IMR-90 (cell line): ENCODE results near the gene PXK. TPM values are rescaled to one million over a fixed set of nuclear protein-coding genes. Genes with fewer than 3 reads are reported as not detected.

Experiments
- ATAC-seq: fragments of 200-7000 bp; cut with Tn5 transposase; 2 replicates; pipeline ENCODE4 v1.9.1; 2020; ENCODE audit warnings: low read depth, mild to moderate bottlenecking, moderate library complexity
- BruUV-seq: library from RNA; stranded (reverse); fragments of 400-500 nt; replicated peaks from 2 replicates; lab custom pipeline; 2021; lab: Mats Ljungman, UMichigan
- CTCF ChIA-PET: fragments of 300-600 bp; formaldehyde crosslinking; extraction: SDS; loops from one replicate; lab custom pipeline; 2021; ENCODE audit warnings: antibody characterized with exemption; lab: Yijun Ruan, JAX
- POLR2A ChIA-PET: fragments of 300-600 bp; sonication (Branson Sonifier 250); formaldehyde crosslinking; loops from one replicate; lab custom pipeline; 2022; ENCODE audit warnings: antibody characterized with exemption; ENCODE audit not compliant: unreplicated experiment; lab: Charles Lee
- DNase-seq: peaks from one replicate; pipeline ENCODE4 v3.0.0; 2013
- H2AFZ ChIP-seq: replicated peaks from 2 replicates; pipeline ENCODE3; 2013; ENCODE audit warnings: low read length, mild to moderate bottlenecking; ENCODE audit not compliant: poor library complexity
- H2AK5ac ChIP-seq: 2 replicates; pipeline ENCODE4 v1.6.1; 2013; ENCODE audit warnings: low read depth, low read length, inconsistent platforms
- H2AK9ac ChIP-seq: replicated peaks from 2 replicates; pipeline ENCODE3; 2013; ENCODE audit warnings: mild to moderate bottlenecking, low read depth, low read length, moderate library complexity; ENCODE audit not compliant: poor library complexity
- H2BK120ac ChIP-seq: 2 replicates; pipeline ENCODE4 v1.6.1; 2013; ENCODE audit warnings: low read depth, low read length, inconsistent platforms
- H2BK15ac ChIP-seq: 3 replicates; pipeline ENCODE4 v1.6.1; 2013; ENCODE audit warnings: low read depth, low read length, inconsistent platforms
- H2BK20ac ChIP-seq: 2 replicates; pipeline ENCODE4 v1.6.1; 2013; ENCODE audit warnings: low read depth, mild to moderate bottlenecking, inconsistent platforms, low read length, moderate library complexity
- H2BK5ac ChIP-seq: 2 replicates; pipeline ENCODE4 v1.6.1; 2013; ENCODE audit warnings: mild to moderate bottlenecking, low read depth, low read length, inconsistent platforms; ENCODE audit not compliant: poor library complexity, severe bottlenecking
- H3K14ac ChIP-seq: replicated peaks from 2 replicates; pipeline ENCODE4 v1.6.1; 2013; ENCODE audit warnings: low read depth, low read length, inconsistent platforms
- H3K18ac ChIP-seq: 2 replicates; pipeline ENCODE4 v1.6.1; 2013; ENCODE audit warnings: low read depth, low read length, control low read depth
- H3K23ac ChIP-seq: 2 replicates; pipeline ENCODE4 v1.6.1; 2013; ENCODE audit warnings: low read depth, low read length, inconsistent platforms
- H3K27ac ChIP-seq: 2 replicates; pipeline ENCODE4 v1.5.1; 2013; ENCODE audit warnings: mild to moderate bottlenecking, control low read depth, low read length; ENCODE audit not compliant: insufficient read depth
- H3K27me3 ChIP-seq: 2 replicates; pipeline ENCODE4 v1.6.1; 2013; ENCODE audit warnings: low read length; ENCODE audit not compliant: control insufficient read depth, insufficient read depth
- H3K36me3 ChIP-seq: 2 replicates; pipeline ENCODE4 v1.6.1; 2013; ENCODE audit warnings: low read length, mixed read lengths; ENCODE audit not compliant: control insufficient read depth, insufficient read depth
- H3K4ac ChIP-seq: 2 replicates; pipeline ENCODE4 v1.6.1; 2013; ENCODE audit warnings: low read depth, low read length, inconsistent platforms
- H3K4me1 ChIP-seq: 2 replicates; pipeline ENCODE4 v1.6.1; 2013; ENCODE audit warnings: low read length, mixed read lengths; ENCODE audit not compliant: control insufficient read depth, insufficient read depth
- H3K4me2 ChIP-seq: 2 replicates; pipeline ENCODE4 v1.6.1; 2013; ENCODE audit warnings: low read depth, mild to moderate bottlenecking, control low read depth, low read length, moderate library complexity
- H3K4me3 ChIP-seq: 2 replicates; pipeline ENCODE4 v1.5.1; 2013; ENCODE audit warnings: low read depth, mild to moderate bottlenecking, control low read depth, low read length, moderate library complexity; ENCODE audit not compliant: insufficient read depth
- H3K56ac ChIP-seq: 2 replicates; pipeline ENCODE4 v1.6.1; 2013; ENCODE audit warnings: low read length, inconsistent platforms; ENCODE audit not compliant: insufficient read depth; ENCODE audit errors: extremely low read depth
- H3K79me1 ChIP-seq, 2 experiments: 2 replicates each; pipeline ENCODE4 v1.6.1; 2013; ENCODE audit warnings: low read length in 2 of 2, inconsistent platforms in 1 of 2, low read depth in 1 of 2
- H3K9ac ChIP-seq: 2 replicates; pipeline ENCODE4 v1.6.1; 2013; ENCODE audit warnings: low read depth, low read length, control low read depth
- H3K9me1 ChIP-seq: 2 replicates; pipeline ENCODE4 v1.6.1; 2013; ENCODE audit warnings: low read length, inconsistent platforms; ENCODE audit not compliant: insufficient read depth
- H3K9me3 ChIP-seq: 2 replicates; pipeline ENCODE4 v1.6.1; 2013; ENCODE audit warnings: low read length; ENCODE audit not compliant: control insufficient read depth, insufficient read depth
- H4K20me1 ChIP-seq: 2 replicates; pipeline ENCODE4 v1.6.1; 2013; ENCODE audit warnings: low read length, inconsistent platforms; ENCODE audit not compliant: insufficient read depth
- H4K5ac ChIP-seq: 2 replicates; pipeline ENCODE4 v1.6.1; 2013; ENCODE audit warnings: mild to moderate bottlenecking, low read depth, low read length, control low read depth
- H4K8ac ChIP-seq, 2 experiments: 2 replicates each; pipeline ENCODE4 v1.6.1; 2013; ENCODE audit warnings: low read depth in 2 of 2, low read length in 2 of 2, control low read depth in 1 of 2, inconsistent platforms in 1 of 2
- H4K91ac ChIP-seq: 2 replicates; pipeline ENCODE4 v1.6.1; 2013; ENCODE audit warnings: low read depth, low read length, inconsistent platforms; ENCODE audit not compliant: insufficient read depth
- BHLHE40 ChIP-seq: fragments of 150-350 bp; IDR thresholded peaks from 2 replicates; pipeline ENCODE4 v1.6.1; 2016; ENCODE audit warnings: mild to moderate bottlenecking, low read depth, low read length
- CEBPB ChIP-seq: IDR thresholded peaks from 2 replicates; pipeline ENCODE4 v1.6.1; 2012; ENCODE audit warnings: low read depth, low read length, improper control_type of control experiment
- CHD1 ChIP-seq: IDR thresholded peaks from 2 replicates; pipeline ENCODE4 v1.6.1; 2012; ENCODE audit warnings: low read depth, low read length, improper control_type of control experiment
- FOS ChIP-seq: fragments of 150-350 bp; IDR thresholded peaks from 2 replicates; pipeline ENCODE4 v1.6.1; 2016; ENCODE audit warnings: low read depth, low read length
- MAFK ChIP-seq: IDR thresholded peaks from 2 replicates; pipeline ENCODE4 v1.6.1; 2012; ENCODE audit warnings: low read depth, low read length, improper control_type of control experiment
- MAZ ChIP-seq: IDR thresholded peaks from 2 replicates; pipeline ENCODE4 v1.6.1; 2012; ENCODE audit warnings: low read depth, mild to moderate bottlenecking, low read length, improper control_type of control experiment, moderate library complexity, borderline replicate concordance
- MXI1 ChIP-seq: IDR thresholded peaks from 2 replicates; pipeline ENCODE4 v1.6.1; 2012; ENCODE audit warnings: low read depth, mild to moderate bottlenecking, low read length, moderate library complexity, borderline replicate concordance
- NFE2L2 ChIP-seq: fragments of 150-350 bp; IDR thresholded peaks from 2 replicates; pipeline ENCODE4 v1.6.1; 2016; ENCODE audit warnings: low read depth, mild to moderate bottlenecking, low read length
- POLR2A ChIP-seq: IDR thresholded peaks from 2 replicates; pipeline ENCODE4 v1.6.1; 2012; ENCODE audit warnings: mild to moderate bottlenecking, low read depth, low read length
- RAD21 ChIP-seq: IDR thresholded peaks from 2 replicates; pipeline ENCODE4 v1.6.1; 2012; ENCODE audit warnings: low read length, improper control_type of control experiment
- RCOR1 ChIP-seq: IDR thresholded peaks from 2 replicates; pipeline ENCODE4 v1.6.1; 2012; ENCODE audit warnings: mild to moderate bottlenecking, low read length, improper control_type of control experiment; ENCODE audit not compliant: insufficient replicate concordance
- RFX5 ChIP-seq: IDR thresholded peaks from 2 replicates; pipeline ENCODE4 v1.8.0; 2012; ENCODE audit warnings: low read depth, mild to moderate bottlenecking, low read length, moderate library complexity
- SMC3 ChIP-seq: fragments of 150-350 bp; IDR thresholded peaks from 2 replicates; pipeline ENCODE4 v1.6.1; 2016; ENCODE audit warnings: low read depth, mild to moderate bottlenecking, antibody characterized with exemption, low read length, moderate library complexity
- WGBS, 2 experiments: methylation state at CpG; one replicate each; pipeline versions ENCODE4 v1.1.5 to v1.1.7; 2013; ENCODE audit warnings: missing lambda C conversion rate in 2 of 2; ENCODE audit not compliant: insufficient read length in 1 of 2; ENCODE audit errors: extremely low coverage in 2 of 2; 5-methylcytosine and 5-hydroxymethylcytosine counted together
- dilution Hi-C: fragments of 300-500 bp; cut with HindIII; formaldehyde crosslinking; loops from one replicate; pipeline ENCODE4 v1.14.3; 2018; ENCODE audit warnings: low sequenced_read_pairs; ENCODE audit not compliant: unreplicated experiment
- in situ Hi-C: fragments of 300-500 bp; cut with MboI; formaldehyde crosslinking; loops from 3 replicates; pipeline ENCODE4 v1.14.3; 2019; ENCODE audit warnings: low sequenced_read_pairs, inconsistent platforms, mixed read lengths
- intact Hi-C: fragments of 100-400 bp; cut with micrococcal nuclease; formaldehyde crosslinking; loops from 2 replicates; pipeline ENCODE4 v1.10.0; 2022
- polyA plus RNA-seq, 3 experiments: library from polyadenylated mRNA; depleted of rRNA; stranded (reverse); fragments of >200 nt; gene quantifications; 2 replicates each; pipeline ENCODE4 v1.2.3, GENCODE V29; 2012; ENCODE audit warnings: low replicate concordance in 1 of 3
- total RNA-seq: library from RNA; depleted of rRNA; stranded (reverse); fragments of >200 nt; gene quantifications from 2 replicates; pipeline ENCODE4 v1.2.3, GENCODE V29; 2012
- TF ChIP-seq, protein P1 (sequence below): fragments of 150-350 bp; IDR thresholded peaks from 2 replicates; pipeline ENCODE4 v1.6.1; 2016; ENCODE audit warnings: low read depth, mild to moderate bottlenecking, low read length, moderate library complexity, borderline replicate concordance
- TF ChIP-seq, protein P2 (sequence below): fragments of 150-350 bp; IDR thresholded peaks from 2 replicates; pipeline ENCODE4 v1.6.1; 2017; ENCODE audit warnings: mild to moderate bottlenecking, antibody characterized with exemption, low read length, low read depth
- TF ChIP-seq, protein P3 (sequence below): conservative IDR thresholded peaks from 2 replicates; pipeline ENCODE4 v1.5.1; 2012; ENCODE audit warnings: mild to moderate bottlenecking, low read depth, low read length, improper control_type of control experiment

The PXK gene
- total and polyA plus RNA-seq, 2 of the 4 experiments (the other 2 are of a cell fraction): 14.3 to 17.7 TPM

DNA sequence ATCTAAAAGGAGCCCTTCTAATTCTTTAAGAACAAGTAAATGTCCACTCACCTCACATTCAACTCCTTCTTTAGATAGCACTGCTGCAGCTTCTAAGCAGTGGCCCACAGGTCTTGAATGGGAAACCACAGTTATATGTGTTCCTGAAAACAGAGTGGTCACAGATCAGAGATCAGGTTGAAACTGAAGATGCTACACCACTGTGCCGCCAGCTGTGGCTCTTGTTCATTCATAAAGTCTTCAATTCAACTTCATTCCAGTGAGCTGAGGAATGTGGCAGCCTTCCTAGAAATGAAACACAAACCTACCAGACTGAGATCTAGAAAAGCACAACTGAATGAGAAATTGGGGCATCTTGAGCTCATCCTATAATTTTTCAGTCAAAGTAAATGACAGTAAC is 97.0 kb downstream of the PXK start:
- H3K27me3 ChIP-seq: no peaks in the 10 kb centered on the region
- no peak overlapping the region for H4K5ac ChIP-seq
- peaks cover 5% of the 10 kb centered on the region for H3K4me1 ChIP-seq
- H3K36me3 ChIP-seq: peaks cover 42% of the 10 kb centered on the region
- H3K9me1 ChIP-seq: peaks cover 3% of the 10 kb centered on the region
- BruUV-seq: no TSS peak
- H3K9me3 ChIP-seq: no peaks in the 10 kb centered on the region
- no peak overlapping the region for H3K18ac ChIP-seq
- no peak overlapping the region for H2BK15ac ChIP-seq
- ChIA-PET POLR2A (interaction anchor here (0.6 kb wide), 1 partner anchor 96 kb away, joined by 6 read pairs; no protein-coding TSS in a partner anchor), CTCF (interaction anchor here (0.5 to 1.4 kb wide), 3 partner anchors 34 to 1566 kb away, joined by 4 read pairs; partner anchors contain the start of gene ACOX2)
- H4K20me1 ChIP-seq: peaks cover 4% of the 10 kb centered on the region; the same call in 1 of the 2 replicates
- no peak overlapping the region for H2AK5ac ChIP-seq
- H2AFZ ChIP-seq: no peak overlapping the region
- H3K4ac ChIP-seq: no peak overlapping the region
- no peak overlapping the region for H3K4me2 ChIP-seq
- peaks cover 17 to 26% of the 10 kb centered on the region in 2 experiments; a peak in 3 of 4 replicates for H3K79me1 ChIP-seq
- no peak overlapping the region for H4K91ac ChIP-seq
- ATAC-seq (no peak), DNase-seq (peak; percentile 74)
- intact Hi-C loops: no loop called here
- in situ Hi-C loops: no loop called here
- H2AK9ac ChIP-seq: no peak overlapping the region
- H3K23ac ChIP-seq: no peak overlapping the region
- H3K56ac ChIP-seq: no peak overlapping the region
- dilution Hi-C loops: no loop called here
- H3K9ac ChIP-seq: no peak overlapping the region
- H2BK5ac ChIP-seq: no peak overlapping the region
- 50% methylated on average over 1 of the region's 1 CpG; no CpG with 5 or more reads in 1 of the 2 experiments for WGBS, 2 experiments
- TF ChIP-seq NFE2L2 (no peak), MXI1 (no peak), RCOR1 (no peak), FOS (no peak), POLR2A (no peak), MAZ (no peak), SMC3 (no peak), MAFK (no peak), RAD21 (no peak), CEBPB (no peak), RFX5 (no peak), CHD1 (no peak), BHLHE40 (no peak)
- TF ChIP-seq, protein P1, sequence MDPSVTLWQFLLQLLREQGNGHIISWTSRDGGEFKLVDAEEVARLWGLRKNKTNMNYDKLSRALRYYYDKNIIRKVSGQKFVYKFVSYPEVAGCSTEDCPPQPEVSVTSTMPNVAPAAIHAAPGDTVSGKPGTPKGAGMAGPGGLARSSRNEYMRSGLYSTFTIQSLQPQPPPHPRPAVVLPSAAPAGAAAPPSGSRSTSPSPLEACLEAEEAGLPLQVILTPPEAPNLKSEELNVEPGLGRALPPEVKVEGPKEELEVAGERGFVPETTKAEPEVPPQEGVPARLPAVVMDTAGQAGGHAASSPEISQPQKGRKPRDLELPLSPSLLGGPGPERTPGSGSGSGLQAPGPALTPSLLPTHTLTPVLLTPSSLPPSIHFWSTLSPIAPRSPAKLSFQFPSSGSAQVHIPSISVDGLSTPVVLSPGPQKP: no peak
- TF ChIP-seq, protein P2, sequence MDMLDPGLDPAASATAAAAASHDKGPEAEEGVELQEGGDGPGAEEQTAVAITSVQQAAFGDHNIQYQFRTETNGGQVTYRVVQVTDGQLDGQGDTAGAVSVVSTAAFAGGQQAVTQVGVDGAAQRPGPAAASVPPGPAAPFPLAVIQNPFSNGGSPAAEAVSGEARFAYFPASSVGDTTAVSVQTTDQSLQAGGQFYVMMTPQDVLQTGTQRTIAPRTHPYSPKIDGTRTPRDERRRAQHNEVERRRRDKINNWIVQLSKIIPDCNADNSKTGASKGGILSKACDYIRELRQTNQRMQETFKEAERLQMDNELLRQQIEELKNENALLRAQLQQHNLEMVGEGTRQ: no peak
- TF ChIP-seq, protein P3, sequence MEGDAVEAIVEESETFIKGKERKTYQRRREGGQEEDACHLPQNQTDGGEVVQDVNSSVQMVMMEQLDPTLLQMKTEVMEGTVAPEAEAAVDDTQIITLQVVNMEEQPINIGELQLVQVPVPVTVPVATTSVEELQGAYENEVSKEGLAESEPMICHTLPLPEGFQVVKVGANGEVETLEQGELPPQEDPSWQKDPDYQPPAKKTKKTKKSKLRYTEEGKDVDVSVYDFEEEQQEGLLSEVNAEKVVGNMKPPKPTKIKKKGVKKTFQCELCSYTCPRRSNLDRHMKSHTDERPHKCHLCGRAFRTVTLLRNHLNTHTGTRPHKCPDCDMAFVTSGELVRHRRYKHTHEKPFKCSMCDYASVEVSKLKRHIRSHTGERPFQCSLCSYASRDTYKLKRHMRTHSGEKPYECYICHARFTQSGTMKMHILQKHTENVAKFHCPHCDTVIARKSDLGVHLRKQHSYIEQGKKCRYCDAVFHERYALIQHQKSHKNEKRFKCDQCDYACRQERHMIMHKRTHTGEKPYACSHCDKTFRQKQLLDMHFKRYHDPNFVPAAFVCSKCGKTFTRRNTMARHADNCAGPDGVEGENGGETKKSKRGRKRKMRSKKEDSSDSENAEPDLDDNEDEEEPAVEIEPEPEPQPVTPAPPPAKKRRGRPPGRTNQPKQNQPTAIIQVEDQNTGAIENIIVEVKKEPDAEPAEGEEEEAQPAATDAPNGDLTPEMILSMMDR: no peak
- H2BK20ac ChIP-seq: no peak overlapping the region
- no peak overlapping the region for H3K27ac ChIP-seq
- H4K8ac ChIP-seq: no peak overlapping the region
- H3K14ac ChIP-seq: no peak overlapping the region
- no peak overlapping the region for H3K4me3 ChIP-seq
- no peak overlapping the region for H2BK120ac ChIP-seq
